Activated CD4-positive, CD25-positive, alpha-beta regulatory T cell treated with anti-CD3 and anti-CD28 coated beads, Interleukin-2, amount 50 U/mL, for 16 hours (primary cell): ENCODE data around the gene PLD2.
"Not testable (repeated sequence)": the region's sequence is repeated elsewhere in the genome, so short reads cannot be mapped to it uniquely, and the experiment has no call there.

ENCODE experiments used
- DNase-seq: peaks from one replicate; pipeline ENCODE4 v3.0.0-alpha.2; 2020; ENCODE audit warnings: low read depth, low spot score

The PLD2 gene

GRCh38 chr17:4789951-4790704 lies 16.8 kb upstream of the PLD2 start:
- peak; percentile 53 for DNase-seq

DNA sequence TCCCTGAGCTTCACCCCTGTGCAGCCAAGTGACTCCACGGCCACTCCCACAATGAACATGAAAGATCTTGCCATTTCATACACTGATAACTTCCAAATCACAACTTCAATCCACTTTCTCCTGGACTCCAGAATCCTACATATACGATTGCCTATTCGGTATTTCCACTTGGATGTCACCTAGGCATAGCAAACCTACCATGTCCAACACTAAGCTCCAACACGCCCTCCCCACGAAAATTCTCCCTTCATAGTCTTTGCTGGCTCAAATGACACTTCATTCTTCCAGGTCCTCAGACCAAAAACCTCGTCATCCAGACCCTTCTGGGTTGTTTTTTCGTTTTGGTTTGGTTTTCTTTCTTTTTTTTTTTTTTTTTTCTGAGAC lies 16.3 kb upstream of the PLD2 start:
- no peak for DNase-seq

DNA sequence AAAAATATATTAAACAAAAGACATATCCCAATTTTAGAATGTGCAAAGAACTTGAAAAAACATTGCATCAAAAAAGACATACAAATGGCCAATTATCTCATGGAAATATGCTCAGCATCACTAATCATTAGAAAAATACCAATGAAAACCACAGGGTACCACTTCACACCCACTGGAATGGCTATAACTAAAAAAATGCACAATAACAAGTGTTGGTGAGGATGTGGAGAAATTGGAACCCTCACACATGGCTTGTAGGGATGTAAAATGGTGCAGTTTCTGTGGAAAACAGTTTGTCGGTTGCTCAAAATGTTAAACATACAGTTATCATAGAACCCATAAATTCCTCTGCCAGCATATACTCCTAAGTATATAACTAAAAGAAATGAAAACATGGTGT lies 11.8 kb upstream of the PLD2 start:
- DNase-seq, result no peak

- DNase-seq, result no peak
Measured at GRCh38 chr17:4796552-4796920, 10.4 kb upstream of the PLD2 start.

DNA sequence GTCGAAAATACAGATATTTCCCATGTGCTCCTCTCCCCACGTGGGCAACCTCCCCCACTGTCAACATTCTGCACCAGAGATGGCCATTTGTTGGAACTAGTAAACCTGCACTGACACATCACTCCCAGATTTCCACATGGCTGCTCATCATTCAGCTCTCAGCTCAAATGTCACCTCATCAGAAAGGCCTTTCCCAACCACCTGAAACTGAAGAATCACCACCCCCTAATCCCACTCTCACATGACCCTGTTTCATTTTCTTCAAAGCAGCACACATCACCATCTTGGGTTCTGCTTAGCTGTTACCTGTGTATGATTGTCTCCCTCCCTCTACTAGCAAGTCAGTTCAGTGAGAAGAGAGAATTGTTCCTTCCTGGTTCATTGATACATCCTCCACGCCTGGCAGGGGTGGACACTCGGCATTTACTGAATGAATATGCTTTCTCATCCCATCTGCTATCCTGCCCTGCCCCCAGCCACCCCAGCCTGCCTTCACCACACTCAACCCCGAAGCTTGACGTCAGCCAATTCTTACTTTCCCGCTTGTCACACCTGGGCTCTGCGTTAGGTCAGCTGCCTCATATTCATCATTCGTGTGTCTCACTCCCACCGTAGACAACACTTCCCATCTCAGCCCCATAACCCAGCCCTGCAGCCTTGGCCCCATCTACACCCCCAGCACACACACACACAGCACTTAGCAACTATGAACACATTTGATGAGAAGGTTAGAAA lies 6.3 kb upstream of the PLD2 start:
- no peak for DNase-seq

DNA sequence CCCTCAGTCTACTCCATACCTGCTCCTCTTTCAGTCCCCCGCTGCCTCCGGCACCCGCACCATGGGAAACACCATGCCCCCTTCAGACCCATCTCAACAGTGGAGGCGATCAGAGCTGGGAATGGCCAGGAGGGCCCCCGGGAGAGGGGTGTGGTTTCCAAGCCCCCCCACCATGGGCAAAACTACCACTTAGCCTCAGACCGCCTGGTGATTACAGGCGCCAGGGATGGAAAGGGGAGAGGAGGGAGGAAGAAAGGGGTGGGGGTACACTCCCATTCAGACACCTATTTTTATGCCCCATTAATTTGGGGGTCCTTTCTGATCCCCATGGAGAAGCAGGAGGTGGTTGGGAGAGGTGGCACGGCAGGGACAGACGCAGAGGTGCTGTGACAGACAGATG lies 4.7 kb upstream of the PLD2 start, which contains the start of gene C17orf114:
TSS of gene C17orf114 (minus strand) at position 101 of the 400 bp plus-strand sequence.
- DNase-seq, result no peak

DNA sequence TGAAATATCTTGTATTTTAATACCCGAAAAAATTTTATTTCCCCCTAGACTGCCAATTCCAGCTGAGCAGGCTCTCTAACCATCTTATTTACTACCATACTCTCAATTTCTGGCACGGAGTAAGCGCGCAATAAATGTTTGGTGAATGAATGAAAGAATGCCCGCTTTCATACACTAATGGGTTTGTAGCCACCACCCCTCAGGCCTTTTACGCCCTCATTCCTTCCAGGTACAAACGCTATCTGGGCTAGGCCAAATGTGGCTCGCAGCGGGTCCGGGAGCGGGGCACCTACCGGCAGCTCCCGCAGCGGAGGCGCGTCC lies 536 bp upstream of the PLD2 start:
- DNase-seq, result no peak

DNA sequence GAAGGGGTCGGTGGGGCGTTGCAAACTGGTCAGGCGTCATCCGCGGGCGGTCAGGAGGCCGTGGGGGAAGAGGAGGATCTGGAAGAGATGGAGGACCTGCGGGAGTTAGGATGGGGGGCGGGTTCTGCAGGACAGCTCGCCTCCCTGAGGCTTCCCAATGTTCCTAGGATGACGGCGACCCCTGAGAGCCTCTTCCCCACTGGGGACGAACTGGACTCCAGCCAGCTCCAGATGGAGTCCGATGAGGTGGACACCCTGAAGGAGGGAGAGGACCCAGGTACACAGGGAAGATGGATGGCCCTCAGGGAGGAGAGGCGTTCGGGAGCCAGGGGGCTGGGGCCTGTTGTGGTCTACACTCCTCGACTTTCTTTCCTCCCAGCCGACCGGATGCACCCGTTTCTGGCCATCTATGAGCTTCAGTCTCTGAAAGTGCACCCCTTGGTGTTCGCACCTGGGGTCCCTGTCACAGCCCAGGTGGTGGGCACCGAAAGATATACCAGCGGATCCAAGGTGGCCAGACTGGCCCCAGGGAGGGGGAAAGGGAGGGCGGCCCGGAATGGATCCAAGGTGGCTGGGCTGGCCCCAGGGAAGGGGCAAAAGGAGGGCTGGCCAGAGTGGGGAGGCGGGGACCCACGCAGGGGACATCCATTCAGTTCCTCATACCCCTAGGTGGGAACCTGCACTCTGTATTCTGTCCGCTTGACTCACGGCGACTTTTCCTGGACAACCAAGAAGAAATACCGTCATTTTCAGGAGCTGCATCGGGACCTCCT lies 839 bp downstream of the PLD2 start:
- DNase-seq, result no peak

DNA sequence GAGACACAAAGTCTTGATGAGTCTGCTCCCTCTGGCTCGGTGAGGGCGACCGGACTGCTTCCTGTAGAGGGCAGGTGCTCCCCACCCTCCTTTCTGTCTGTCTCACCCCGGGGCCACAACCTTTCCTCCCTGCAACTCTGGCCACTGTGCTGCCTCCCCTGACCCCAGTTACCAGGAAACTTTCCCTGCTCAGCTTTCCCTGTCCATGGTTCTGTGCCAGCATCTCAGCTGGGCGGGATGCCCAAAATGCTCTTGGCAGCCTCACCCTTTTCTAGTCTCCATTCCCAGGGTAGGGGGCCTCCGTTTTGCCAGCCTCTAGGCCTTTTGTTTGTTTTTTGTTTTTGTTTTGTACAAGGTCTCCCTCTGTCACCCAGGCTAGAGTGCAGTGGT lies 1.4 kb downstream of the PLD2 start:
- DNase-seq, result no peak

DNA sequence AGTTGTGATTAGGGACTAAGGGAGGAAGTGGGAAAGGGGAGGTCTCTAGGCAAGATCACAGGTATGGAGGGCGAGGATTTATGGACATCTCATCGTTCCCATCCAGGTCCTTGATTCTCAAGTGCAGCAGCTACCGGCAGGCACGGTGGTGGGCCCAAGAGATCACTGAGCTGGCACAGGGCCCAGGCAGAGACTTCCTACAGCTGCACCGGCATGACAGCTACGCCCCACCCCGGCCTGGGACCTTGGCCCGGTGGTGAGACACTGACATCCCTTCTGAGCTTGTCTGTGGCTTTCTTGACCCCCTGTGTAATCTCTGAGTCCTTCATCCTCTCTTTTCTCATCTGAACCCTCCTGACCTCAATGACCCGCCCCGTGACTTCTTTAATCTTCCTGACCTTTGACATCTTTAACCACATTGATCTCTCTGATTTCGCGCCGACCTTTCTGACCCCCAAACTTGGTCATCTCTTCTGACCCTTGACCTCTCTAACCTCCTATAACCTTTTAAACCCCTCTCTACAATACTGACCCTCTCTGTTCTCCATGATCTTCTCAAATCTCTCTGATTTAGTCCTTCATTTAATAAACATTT lies 3.8 kb downstream of the PLD2 start:
- DNase-seq, result no peak

DNA sequence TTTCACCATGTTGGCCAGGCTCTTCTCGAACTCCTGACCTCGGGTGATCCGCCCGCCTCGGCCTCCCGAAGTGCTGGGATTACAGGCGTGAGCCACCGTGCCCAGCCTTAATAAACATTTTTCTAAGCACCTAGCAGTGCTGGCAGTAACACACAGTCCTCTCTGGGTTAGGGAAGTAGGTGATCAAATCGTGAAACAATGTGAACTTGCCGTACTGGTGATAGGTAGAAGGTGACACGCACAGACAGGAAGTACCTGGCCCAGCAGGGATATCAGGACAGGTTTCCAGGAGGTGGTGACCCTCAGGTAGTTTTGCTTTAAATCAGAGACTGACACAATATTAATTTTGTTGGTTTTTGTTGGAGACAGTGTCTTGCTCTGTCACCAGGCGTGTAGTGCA lies 4.5 kb downstream of the PLD2 start:
- no peak for DNase-seq

DNA sequence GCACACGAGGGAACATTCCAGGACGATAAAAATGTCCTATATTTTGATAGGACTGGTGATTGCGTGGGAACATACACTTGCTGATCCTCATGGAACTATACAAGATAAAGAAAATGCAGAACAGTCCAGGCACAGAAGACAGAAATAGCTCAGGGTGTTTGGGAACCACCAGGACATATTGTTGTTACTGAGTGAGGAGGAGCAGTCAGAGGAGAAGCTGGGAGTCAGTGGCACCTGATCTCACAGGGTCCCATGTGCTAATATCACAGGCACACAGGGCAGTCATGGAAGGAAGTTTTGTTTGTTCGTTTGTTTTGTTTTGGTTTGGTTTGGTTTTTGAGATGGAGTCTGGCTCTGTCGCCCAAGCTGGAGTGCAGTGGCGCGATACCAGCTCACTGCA lies 5.7 kb downstream of the PLD2 start:
- DNase-seq, result no peak

DNA sequence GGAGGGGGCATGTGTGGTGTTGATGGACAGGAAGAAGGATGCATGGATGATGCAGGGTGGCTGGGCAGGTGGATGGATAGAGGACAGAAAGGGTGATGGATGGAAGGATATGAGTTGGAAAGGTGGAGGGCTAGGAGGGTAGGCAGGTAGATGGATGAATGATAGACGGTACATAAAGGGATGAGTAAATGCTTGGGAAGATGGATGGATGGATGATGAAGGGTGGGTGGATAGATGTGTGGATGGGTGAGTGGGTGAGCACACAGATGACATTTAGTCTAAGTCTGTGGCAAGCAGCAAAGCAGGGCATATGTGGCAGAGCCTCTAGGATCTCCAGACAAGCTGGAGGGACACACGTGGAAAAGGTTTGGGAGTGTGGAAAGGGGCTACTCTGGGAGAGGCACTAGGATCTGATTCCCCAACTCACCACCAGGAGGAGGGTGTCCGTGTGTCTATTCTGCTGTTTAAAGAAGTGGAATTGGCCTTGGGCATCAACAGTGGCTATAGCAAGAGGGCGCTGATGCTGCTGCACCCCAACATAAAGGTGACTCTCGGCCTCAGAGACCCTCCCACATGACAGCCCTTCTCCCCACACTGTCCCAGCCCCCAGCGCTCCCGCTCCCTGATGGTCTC lies 8.2 kb downstream of the PLD2 start:
- DNase-seq, result no peak

- DNase-seq, result no peak
Measured at GRCh38 chr17:4816826-4817225, 9.9 kb downstream of the PLD2 start.

GRCh38 chr17:4818276-4818675 lies 11.3 kb downstream of the PLD2 start:
- no peak for DNase-seq

DNA sequence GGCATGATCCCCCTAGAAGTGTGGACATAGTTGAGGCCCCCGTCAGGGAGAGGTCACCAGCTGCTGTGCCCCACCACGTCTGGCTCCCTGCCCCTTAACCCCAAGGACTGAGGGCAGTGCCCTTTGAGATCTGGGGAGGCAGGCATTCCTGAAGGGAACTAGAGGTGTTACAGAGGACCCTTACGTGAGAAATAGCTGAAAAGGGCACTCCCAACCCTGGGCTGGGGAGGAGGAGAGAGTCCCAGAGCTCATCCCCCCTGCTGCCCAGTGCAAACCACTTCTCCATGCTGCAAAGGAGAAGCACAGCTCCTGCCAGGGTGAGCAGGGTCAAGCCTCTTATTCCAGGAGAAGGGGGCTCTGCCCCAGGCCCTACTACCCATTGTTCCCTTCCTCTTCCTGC lies 15.9 kb downstream of the PLD2 start:
- no peak for DNase-seq

DNA sequence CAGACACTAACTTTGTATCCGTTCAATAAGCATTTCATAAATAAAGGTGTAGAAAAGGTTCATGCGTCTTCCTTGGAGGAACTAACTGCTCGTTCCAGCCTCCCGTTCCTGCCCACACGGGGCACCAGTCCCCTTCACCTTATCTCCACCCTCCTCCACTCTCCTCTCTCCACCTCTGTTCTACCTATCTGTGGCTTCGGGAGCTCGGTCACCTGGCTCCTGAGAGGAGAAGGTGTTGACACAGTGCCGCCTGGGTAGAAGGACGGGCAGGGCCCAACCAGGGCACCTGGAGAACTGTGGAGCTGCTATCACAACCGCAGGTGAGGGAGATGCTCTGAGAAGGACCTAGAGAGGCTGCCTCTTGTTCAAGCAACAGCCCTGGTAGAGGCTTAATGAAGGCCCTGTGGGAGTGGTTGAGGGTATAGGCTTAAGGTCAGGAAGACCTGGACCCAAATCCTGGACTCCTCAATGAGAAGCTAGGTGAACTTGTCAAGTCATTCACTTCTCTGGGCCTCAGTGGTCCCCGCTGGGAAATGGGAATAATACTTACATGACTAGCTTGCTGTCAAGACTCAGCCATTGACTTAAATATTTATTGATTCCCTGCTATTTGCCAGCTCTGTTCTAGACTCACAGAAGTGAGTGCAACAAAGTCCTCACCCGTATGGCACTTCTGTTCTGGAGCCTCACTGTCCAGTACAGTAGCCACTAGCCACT lies 16.6 kb downstream of the PLD2 start:
- no peak for DNase-seq

- DNase-seq, result no peak
Measured at GRCh38 chr17:4827399-4827798, 20.4 kb downstream of the PLD2 start.

GRCh38 chr17:4832829-4833177 lies 25.9 kb downstream of the PLD2 start:
- not testable (repeated sequence) for DNase-seq

- peak; percentile 73 for DNase-seq
Measured at GRCh38 chr17:4833178-4833940, 26.4 kb downstream of the PLD2 start, which contains the start of gene MINK1. Gene MINK1, plus strand, starts transcription at chr17:4833340. Its CDS starts 244 bp downstream, at chr17:4833584.
